Thyroid gland (tissue), 4 donors: ENCODE data around the gene ARSJ.

Experiments
- CTCF ChIP-seq, 6 experiments: fragments of 200-600 bp in 3 of 6; fragments of 450-650 bp in 3 of 6; sonication (generic) in 3 of 6; IDR thresholded peaks; one replicate each; pipeline ENCODE4 v1.5.1; 2016 to 2019; ENCODE audit warnings: antibody characterized with exemption in 6 of 6, mild to moderate bottlenecking in 2 of 6, inconsistent platforms in 1 of 6, moderate library complexity in 1 of 6
- POLR2A ChIP-seq, 2 donors: fragments of 450-650 bp; IDR thresholded peaks; one replicate each; pipeline ENCODE4 v1.6.1; 2017; ENCODE audit warnings: antibody characterized with exemption in 2 of 2, mild to moderate bottlenecking in 2 of 2, moderate library complexity in 1 of 2

GRCh38 chr4:114028071-114028470, 48.6 kb upstream of the ARSJ start:
- TF ChIP-seq CTCF (IDR thresholded peaks at IDR 0.05), result no peak
- TF ChIP-seq POLR2A (IDR thresholded peaks at IDR 0.05), result no peak
